NCI-H146 (cell line): ENCODE data around the gene GPR89B.
A peak's percentile ranks its signal among the peaks of the same experiment; 100 is the strongest.
"Not testable (repeated sequence)": the region's sequence is repeated elsewhere in the genome, so short reads cannot be mapped to it uniquely, and the experiment has no call there.

Experiments
- DNase-seq: peaks from one replicate; lab custom pipeline; 2025; lab: John Stamatoyannopoulos, UW

GPR89B gene

GRCh38 chr1:148032690-148033089 is 104.5 kb downstream of the GPR89B start:
- not testable (repeated sequence) for DNase-seq

- not testable (repeated sequence) for DNase-seq
Observed at GRCh38 chr1:148033147-148033546, 104.9 kb downstream of the GPR89B start.

- not testable (repeated sequence) for DNase-seq
Observed at GRCh38 chr1:148037850-148038461, 109.7 kb downstream of the GPR89B start.

GRCh38 chr1:148038462-148039333 is 110.5 kb downstream of the GPR89B start:
- peak; percentile 46 for DNase-seq
